GM03348 (cell line): ENCODE data around the gene SPNS3.

Experiments used
- DNase-seq: peaks from one replicate; pipeline ENCODE4 v3.0.0; 2012; ENCODE audit warnings: low spot score

Gene SPNS3

DNA sequence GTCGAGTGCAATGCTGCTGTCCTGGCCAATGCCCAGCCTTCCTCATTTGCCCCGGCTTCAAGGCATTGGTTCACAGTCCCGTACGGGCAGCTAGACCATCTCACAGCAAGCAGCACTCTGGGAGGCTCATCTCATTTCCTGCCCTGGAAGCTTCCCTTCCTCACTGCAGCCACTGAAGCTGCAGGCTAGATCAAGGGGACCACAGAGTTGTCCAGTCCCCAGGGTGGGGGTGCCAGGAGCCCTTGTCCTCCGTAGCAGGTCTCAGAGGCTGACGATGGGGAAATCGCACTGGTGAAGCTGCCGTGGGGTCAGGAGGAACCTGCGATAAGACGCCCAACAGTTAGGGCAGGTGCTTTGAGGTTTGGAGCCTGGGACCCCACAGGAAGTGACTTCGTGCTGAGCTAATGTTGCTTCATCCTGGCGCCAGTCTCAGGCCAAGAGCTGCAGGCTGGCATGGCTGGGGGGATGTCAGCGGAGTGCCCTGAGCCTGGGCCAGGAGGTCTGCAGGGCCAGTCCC is at the start of gene SPNS3:
Gene SPNS3, plus strand, starts transcription at position 426 of the 517 bp plus-strand sequence. Its CDS starts 28 bp downstream, at position 454.
- no peak for DNase-seq

DNA sequence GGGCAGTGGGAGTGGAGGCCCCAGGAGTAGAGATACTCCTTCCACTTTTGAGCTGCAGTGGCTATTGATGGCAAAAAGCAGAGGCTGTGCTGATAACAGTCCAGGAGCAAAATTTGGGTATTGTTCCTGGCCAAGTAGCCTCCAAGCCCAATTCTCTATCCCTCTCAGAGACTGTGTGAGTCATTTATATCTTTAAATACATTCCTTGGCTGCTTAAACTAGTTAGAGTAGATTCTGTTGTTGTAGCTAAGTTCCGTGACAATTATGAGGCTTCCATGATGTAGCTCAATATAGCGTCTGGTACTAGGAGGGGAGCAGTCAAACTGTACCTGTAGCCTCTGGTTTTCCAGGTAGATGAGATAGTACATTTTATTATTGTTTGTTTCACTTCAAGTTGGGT is 47.3 kb upstream of the SPNS3 start:
- no peak for DNase-seq

- DNase-seq, result no peak
Measured at GRCh38 chr17:4387137-4387536, 46.6 kb upstream of the SPNS3 start.

GRCh38 chr17:4389079-4389478 is 44.7 kb upstream of the SPNS3 start:
- DNase-seq, result no peak

- no peak for DNase-seq
Measured at GRCh38 chr17:4393806-4394205, 39.9 kb upstream of the SPNS3 start.

DNA sequence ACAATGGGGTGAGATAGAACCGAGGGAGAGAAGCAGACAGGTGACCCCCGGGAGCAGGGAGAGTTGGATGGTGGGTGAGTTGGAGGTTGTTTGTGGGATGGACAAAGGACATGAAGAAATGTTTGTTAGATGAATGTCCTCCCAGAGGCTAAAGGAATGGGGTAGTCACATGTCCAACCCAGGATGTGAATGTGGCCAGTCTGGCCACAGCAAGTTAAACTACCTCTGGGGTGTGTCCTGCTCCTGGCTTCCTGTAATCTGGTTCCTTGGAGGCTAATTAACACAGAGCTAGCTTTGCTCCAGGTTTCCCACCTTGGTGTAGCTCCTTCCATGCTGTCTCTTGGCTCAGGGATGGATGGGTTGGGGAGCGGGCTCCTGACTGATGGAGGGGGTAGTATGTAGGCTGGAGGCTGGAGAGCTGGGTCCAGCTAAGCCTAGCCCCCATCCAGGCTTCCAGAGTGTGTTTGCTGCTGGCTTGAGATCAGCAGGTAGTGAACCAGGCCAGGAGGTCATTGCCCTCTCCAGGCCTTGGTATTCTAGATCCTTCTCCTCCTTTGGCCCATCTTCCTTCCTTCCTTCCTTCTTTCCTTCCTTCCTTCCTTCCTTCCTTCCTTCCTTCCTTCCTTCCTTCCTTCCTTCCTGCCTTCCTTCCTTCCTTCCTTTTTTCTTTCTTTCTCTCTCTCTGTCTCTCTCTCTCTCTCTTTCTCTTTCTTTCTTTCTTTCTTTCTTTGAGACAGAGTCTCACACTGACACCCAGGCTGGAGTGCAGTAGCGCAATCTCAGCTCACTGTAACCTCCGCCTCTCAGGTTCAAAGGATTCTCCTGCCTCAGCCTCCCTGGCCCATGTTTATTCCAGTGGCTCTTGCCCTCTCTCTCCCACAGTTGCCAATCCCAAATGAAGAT is 39.3 kb upstream of the SPNS3 start:
- no peak for DNase-seq

DNA sequence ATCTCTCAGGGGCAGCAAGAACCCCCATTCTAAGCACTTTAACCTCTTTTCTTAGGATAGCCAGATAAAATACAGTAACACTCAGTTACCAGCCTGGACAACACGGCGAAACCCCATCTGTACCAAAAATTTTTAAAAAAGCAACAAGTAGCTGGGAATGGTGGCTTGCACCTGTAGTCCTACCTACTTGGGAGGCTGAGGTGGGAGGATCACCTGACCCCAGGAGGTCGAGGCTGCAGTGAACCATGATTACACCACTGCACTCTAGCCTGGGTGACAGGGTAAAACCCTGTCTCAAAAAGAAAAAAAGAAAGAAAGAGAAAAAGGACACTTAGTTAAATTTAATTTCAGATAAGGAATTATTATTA is 38.6 kb upstream of the SPNS3 start:
- no peak for DNase-seq

DNA sequence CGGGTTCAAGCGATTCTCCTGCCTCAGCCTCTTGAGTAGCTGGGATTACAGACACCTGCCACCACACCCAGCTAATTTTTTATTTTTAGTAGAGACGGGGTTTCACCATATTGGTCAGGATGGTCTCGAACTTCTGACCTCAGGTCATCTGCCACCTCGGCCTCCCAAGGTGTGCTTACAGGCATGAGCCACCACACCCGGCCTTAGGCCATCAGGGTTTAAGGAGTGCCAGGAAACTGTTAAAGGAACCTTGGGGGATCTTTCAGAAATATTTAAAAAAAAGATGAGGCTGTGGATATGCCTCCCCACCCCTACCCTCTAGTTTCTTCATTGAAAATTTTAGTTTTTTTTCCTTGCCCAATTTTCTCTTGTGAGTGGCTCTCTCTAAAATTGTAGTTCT is 35.9 kb upstream of the SPNS3 start:
- no peak for DNase-seq

GRCh38 chr17:4405038-4405669 is 28.6 kb upstream of the SPNS3 start:
- no peak for DNase-seq

GRCh38 chr17:4405699-4406098 is 28.0 kb upstream of the SPNS3 start:
- DNase-seq, result no peak

DNA sequence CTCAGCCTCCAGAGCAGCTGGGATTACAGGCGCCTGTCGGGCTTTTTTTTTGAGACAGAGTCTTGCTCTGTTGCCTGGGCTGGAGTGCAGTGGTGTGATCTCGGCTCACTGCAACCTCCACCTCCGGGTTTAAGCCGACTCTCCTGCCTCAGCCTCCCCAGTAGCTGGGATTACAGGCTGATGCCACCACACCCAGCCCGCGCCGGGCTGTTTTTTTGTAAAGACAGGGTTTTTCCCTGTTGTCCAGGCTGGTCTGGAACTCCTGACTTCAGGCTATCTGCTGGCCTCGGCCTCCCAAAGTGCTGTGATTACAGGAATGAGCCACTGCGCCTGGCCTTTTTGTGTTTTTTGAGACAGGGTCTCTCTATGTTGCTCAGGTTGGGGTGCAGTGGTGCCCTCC is 27.4 kb upstream of the SPNS3 start:
- no peak for DNase-seq

DNA sequence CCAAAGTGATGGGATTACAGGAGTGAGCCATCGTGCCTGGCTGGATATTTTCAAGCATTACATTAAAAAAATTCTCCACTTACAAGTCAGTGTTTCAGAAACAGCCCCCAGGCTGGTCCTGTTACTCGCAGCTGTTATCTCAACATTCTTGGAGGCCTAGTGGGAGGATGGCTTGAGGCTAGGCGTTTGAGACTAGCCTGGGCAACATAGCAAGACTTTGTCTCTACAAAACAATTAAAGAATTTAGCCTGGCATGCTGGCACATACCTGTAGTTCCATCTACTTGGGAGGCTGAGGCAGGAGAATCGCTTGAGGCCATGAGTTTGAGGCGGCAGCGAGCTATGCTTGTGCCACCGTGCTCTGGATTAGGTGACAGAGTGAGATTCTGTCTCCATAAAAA is 26.5 kb upstream of the SPNS3 start:
- no peak for DNase-seq

DNA sequence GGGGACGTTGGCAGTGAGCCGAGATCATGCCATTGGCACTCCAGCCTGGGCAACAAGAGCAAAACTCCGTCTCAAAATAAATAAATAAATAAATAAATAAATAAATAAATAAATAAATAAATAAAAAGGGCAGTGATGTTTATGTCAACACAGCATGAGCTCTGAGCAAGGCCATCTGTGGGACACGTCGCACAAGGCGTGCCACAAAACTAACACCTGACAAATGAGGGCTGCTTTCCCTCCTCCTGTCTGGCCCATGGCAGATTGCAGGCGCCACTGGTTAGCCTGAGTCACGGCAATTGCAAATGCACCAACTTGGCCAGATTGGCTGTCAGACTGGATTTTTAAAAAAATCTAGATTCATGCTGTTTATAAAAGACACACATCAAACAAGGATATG is 25.9 kb upstream of the SPNS3 start:
- no peak for DNase-seq

- no peak for DNase-seq
Measured at GRCh38 chr17:4409659-4410058, 24.1 kb upstream of the SPNS3 start.

- no peak for DNase-seq
Measured at GRCh38 chr17:4411201-4411600, 22.5 kb upstream of the SPNS3 start.

DNA sequence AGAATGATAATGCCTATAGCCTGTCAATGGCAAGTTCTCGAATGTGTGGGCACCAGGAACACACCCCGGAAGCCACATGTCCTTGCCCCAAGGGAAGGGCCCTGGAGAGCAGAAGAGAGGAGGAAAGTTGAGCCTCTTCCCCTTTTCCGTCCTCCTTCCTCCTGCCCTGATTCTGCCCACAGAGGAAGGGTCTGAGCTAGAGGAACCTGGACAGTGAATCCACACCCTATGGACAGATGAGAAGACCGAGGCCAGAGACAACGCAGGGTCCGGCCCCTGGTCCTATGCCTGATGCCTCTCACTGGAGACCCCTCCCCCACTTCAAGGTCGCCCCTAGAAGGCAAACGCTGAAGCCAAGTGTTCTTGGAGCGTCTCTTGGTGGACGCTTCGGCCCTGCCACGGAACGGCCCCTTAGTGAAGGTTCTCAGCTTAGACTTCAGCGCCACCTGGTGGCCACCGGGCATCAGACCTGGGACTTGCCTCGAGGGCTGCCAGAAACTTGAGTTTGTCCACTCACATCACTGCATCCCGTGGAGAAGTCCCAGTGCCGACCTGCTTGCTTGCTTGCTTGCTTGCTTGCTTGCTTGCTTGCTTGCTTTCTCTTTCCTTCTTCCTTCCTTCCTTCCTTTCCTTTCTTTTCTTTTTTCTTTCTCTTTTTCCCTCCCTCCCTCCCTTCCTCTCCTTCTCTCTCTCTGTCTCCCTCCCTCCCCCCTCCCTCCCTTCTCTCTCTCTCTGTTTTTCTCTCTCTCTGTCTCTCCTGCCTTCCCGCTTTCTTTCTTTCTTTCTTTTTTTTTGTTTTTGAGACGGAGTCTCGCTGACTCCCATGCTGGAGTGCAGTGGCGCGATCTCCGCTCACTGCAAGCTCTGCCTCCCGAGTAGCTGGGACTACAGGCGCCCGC is 20.6 kb upstream of the SPNS3 start:
- peak; percentile 91 for DNase-seq

- no peak for DNase-seq
Measured at GRCh38 chr17:4417129-4417667, 16.5 kb upstream of the SPNS3 start.

- peak; percentile 84 for DNase-seq
Measured at GRCh38 chr17:4420692-4421131, 13.0 kb upstream of the SPNS3 start.

- DNase-seq, result no peak
Measured at GRCh38 chr17:4422864-4423263, 10.9 kb upstream of the SPNS3 start.

DNA sequence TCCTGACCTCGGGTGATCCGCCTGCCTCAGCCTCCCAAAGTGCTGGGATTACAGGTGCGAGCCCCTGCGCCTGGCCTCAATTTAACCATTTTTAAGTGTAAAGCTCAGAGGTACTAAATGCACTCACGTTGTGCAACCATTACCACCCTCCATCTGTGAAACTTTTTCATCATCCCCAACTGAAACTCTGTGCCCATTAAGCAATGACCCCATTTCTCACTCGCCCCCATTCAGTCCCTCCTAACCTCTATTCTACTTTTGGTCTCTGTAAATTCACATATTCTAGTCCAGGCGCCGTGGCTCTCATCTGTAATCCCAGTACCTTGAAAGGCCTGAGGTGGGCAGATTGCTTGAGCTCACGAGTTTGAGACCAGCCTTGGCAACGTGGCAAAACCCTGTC is 8.3 kb upstream of the SPNS3 start:
- DNase-seq, result no peak

DNA sequence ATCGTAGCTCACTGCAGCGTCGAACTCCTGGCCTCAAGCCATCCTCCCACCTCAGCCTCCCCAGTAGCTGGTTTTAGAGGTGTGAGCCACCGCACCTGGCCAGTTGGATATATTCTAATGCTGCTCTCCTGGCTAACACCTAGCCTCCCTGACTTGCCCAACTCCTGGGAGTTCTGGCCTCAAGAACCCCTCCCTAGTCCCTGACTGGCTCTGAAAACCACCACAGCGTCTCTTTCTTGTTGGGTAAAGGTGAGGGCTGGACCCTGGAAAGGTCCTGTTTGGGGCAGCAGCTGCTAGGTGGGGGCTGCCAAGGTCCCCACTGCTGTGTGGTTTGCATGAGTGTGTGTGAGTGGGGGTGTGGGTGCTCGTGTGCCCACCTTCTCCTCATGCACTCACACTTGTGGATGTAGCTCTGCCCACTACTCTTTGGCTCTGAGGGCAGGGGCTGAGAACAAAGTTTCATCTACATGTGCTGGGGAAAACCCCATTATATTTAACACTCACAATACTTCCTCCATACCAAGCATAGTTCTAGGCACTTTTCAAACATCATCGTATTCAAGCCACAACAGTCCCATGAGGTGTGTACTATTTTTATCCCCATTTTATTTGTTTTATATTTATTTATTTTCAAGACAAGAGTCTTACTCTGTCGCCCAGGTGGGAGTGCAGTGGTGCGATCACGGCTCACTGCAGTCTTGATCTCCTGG is 7.1 kb upstream of the SPNS3 start:
- DNase-seq, result no peak
